Breast epithelium (tissue), 3 donors: Measurements from ENCODE around the gene MPI.

Source experiments
- POLR2A ChIP-seq: fragments of 450-650 bp; IDR thresholded peaks from one replicate; pipeline ENCODE4 v1.6.1; 2016; ENCODE audit warnings: antibody characterized with exemption, mild to moderate bottlenecking, moderate library complexity
- TF ChIP-seq, protein P1 (sequence below), 3 donors: fragments of 450-650 bp; IDR thresholded peaks; one replicate each; pipeline ENCODE4 v1.5.1; 2016 to 2017; ENCODE audit warnings: antibody characterized with exemption in 3 of 3, mild to moderate bottlenecking in 3 of 3, moderate library complexity in 3 of 3

DNA sequence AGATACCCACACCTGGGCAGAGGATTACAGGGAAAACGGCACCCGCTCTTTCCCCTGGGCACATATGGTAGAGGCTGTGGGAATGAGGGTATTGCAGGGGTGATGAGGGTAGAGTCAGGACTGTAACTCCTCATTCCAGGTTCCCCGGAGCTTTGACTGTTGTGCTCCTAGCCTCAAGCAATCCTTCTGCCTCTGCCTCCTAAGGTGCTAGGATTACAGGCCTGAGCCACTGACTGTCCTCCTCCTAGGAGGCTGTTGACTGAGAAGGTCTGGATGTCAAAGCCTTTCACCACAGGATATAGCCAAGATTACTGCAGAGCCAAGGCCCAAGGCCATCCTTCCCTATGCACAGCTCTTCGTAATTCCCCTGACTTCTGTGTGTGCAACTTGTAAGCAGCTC lies 1.1 kb upstream of the MPI start:
- TF ChIP-seq, protein P1, sequence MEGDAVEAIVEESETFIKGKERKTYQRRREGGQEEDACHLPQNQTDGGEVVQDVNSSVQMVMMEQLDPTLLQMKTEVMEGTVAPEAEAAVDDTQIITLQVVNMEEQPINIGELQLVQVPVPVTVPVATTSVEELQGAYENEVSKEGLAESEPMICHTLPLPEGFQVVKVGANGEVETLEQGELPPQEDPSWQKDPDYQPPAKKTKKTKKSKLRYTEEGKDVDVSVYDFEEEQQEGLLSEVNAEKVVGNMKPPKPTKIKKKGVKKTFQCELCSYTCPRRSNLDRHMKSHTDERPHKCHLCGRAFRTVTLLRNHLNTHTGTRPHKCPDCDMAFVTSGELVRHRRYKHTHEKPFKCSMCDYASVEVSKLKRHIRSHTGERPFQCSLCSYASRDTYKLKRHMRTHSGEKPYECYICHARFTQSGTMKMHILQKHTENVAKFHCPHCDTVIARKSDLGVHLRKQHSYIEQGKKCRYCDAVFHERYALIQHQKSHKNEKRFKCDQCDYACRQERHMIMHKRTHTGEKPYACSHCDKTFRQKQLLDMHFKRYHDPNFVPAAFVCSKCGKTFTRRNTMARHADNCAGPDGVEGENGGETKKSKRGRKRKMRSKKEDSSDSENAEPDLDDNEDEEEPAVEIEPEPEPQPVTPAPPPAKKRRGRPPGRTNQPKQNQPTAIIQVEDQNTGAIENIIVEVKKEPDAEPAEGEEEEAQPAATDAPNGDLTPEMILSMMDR (IDR thresholded peaks at IDR 0.05), result no peak
- TF ChIP-seq POLR2A, result no peak
